HepG2 (cell line): ENCODE results near the gene ASGR1. TPM values are rescaled to one million over a fixed set of nuclear protein-coding genes. Genes with fewer than 3 reads are reported as not detected.

Experiments
- AFF4 ChIP-seq: sonication (generic); formaldehyde crosslinking; IDR thresholded peaks from 2 replicates; pipeline ENCODE4 v1.4.0; 2020; ENCODE audit warnings: missing genetic modification reagents
- ATF1 ChIP-seq: IDR thresholded peaks from 2 replicates; pipeline ENCODE4 v1.6.1; 2016; ENCODE audit warnings: mild to moderate bottlenecking, control low read depth
- DZIP1 ChIP-seq: sonication (generic); formaldehyde crosslinking; IDR thresholded peaks from 2 replicates; pipeline ENCODE4 v1.5.0; 2020; ENCODE audit warnings: mild to moderate bottlenecking, missing genetic modification reagents
- GTF2F1 ChIP-seq: fragments of 150-350 bp; IDR thresholded peaks from 2 replicates; pipeline ENCODE4 v1.6.1; 2014; ENCODE audit warnings: low read length
- HIVEP1 ChIP-seq: sonication (generic); formaldehyde crosslinking; IDR thresholded peaks from 2 replicates; pipeline ENCODE4 v1.4.0; 2020; ENCODE audit warnings: mild to moderate bottlenecking, missing genetic modification reagents
- KLF16 ChIP-seq, 2 experiments: sonication (generic) in 1 of 2; formaldehyde crosslinking in 1 of 2; IDR thresholded peaks; 2 replicates each; pipeline versions ENCODE4 v1.6.1 to v1.8.0; 2016 to 2023; ENCODE audit warnings: missing genetic modification reagents in 2 of 2, missing compliant biosample characterization in 1 of 2
- MED8 ChIP-seq: sonication (generic); formaldehyde crosslinking; IDR thresholded peaks from 2 replicates; pipeline ENCODE4 v1.8.1; 2023; ENCODE audit warnings: mild to moderate bottlenecking, missing genetic modification reagents; ENCODE audit not compliant: insufficient replicate concordance
- RBM39 ChIP-seq: fragments of 200-400 bp; formaldehyde crosslinking; IDR thresholded peaks from one replicate; pipeline ENCODE4 v1.6.1; 2018; ENCODE audit warnings: antibody characterized with exemption, mild to moderate bottlenecking, low read depth, low read length; ENCODE audit not compliant: poor library complexity, severe bottlenecking
- REPIN1 ChIP-seq: sonication (generic); formaldehyde crosslinking; IDR thresholded peaks from 2 replicates; pipeline ENCODE4 v1.8.0; 2022; ENCODE audit warnings: missing genetic modification reagents, low read depth, mild to moderate bottlenecking, borderline replicate concordance
- STAT6 ChIP-seq: sonication (generic); formaldehyde crosslinking; IDR thresholded peaks from 2 replicates; pipeline ENCODE4 v1.4.0; 2020; ENCODE audit warnings: missing genetic modification reagents, mild to moderate bottlenecking, borderline replicate concordance
- TAF15 ChIP-seq: fragments of 200-400 bp; formaldehyde crosslinking; IDR thresholded peaks from one replicate; pipeline ENCODE4 v1.6.1; 2018; ENCODE audit warnings: mild to moderate bottlenecking, low read depth, low read length; ENCODE audit not compliant: poor library complexity, severe bottlenecking
- TARDBP ChIP-seq: sonication (generic); formaldehyde crosslinking; IDR thresholded peaks from 2 replicates; pipeline ENCODE4 v1.8.0; 2022; ENCODE audit warnings: mild to moderate bottlenecking, missing genetic modification reagents
- TFAP4 ChIP-seq: sonication (generic); IDR thresholded peaks from 2 replicates; pipeline ENCODE4 v1.6.1; 2016; ENCODE audit warnings: low read depth, borderline replicate concordance
- TFE3 ChIP-seq: IDR thresholded peaks from 2 replicates; pipeline ENCODE4 v1.6.1; 2016
- ZBTB7A ChIP-seq: sonication (generic); formaldehyde crosslinking; IDR thresholded peaks from 2 replicates; pipeline ENCODE4 v1.8.0; 2022; ENCODE audit warnings: mild to moderate bottlenecking, missing genetic modification reagents
- ZMAT3 ChIP-seq: sonication (generic); formaldehyde crosslinking; conservative IDR thresholded peaks from 2 replicates; pipeline ENCODE4 v1.7.0; 2021; ENCODE audit warnings: missing genetic modification reagents
- ZNF253 ChIP-seq: sonication (generic); formaldehyde crosslinking; IDR thresholded peaks from 2 replicates; pipeline ENCODE4 v1.8.0; 2022; ENCODE audit warnings: mild to moderate bottlenecking, missing genetic modification reagents, borderline replicate concordance
- polyA plus RNA-seq, 8 experiments: library from polyadenylated mRNA; depleted of rRNA in 3 of 8; stranded (reverse) in 7 of 8; unstranded in 1 of 8; fragments of >200 nt; fragmentation: Illumina TruSeq in 4 of 8; extraction: Trizol in 4 of 8; gene quantifications; 2 replicates each; pipeline versions ENCODE4 v1.2.1 to v1.2.3, GENCODE V29; 2011 to 2016; ENCODE audit warnings: low read depth in 4 of 8, missing spikeins in 1 of 8, mixed read lengths in 1 of 8; ENCODE audit not compliant: insufficient read depth in 1 of 8
- total RNA-seq, 5 experiments: library from RNA; depleted of rRNA; stranded (reverse); fragments of >200 nt; fragmentation: Illumina TruSeq; extraction: Trizol; gene quantifications; 2 replicates each; pipeline ENCODE4 v1.2.3, GENCODE V29; 2016; ENCODE audit warnings: low read depth in 1 of 5

The ASGR1 gene
- total and polyA plus RNA-seq, 2 of the 13 experiments (the other 11 are each of a cell fraction or from before 2014, with no cell fraction given), result 353 to 796 TPM

GRCh38 chr17:7177954-7178477 lies 1.2 kb downstream of the ASGR1 start (continued):
- peak; percentile 90 for TF ChIP-seq AFF4 (CRISPR knock-in tag)
- TF ChIP-seq DZIP1, result 0 out of 2 replicates have a peak, but pooled peaks have one; percentile 25
- peak; percentile 76 for TF ChIP-seq ATF1 (CRISPR knock-in tag)
- peak; percentile 94 for TF ChIP-seq TFAP4
- peak; percentile 61; the same call in 1 of the 2 replicates for TF ChIP-seq REPIN1 (CRISPR knock-in tag)
- peak; percentile 51; the same call in 1 of the 2 replicates for TF ChIP-seq HIVEP1 (CRISPR knock-in tag)
- no peak for TF ChIP-seq GTF2F1
- no peak for TF ChIP-seq ZNF253 (CRISPR knock-in tag)
- peak; percentile 52; the same call in 1 of the 2 replicates for TF ChIP-seq TARDBP (CRISPR knock-in tag)
- TF ChIP-seq RBM39, result peak; percentile 18
- TF ChIP-seq TAF15, result no peak
- peak; percentile 56; the same call in 1 of the 2 replicates for TF ChIP-seq ZBTB7A (CRISPR knock-in tag)
- TF ChIP-seq KLF16 (CRISPR knock-in tag; IDR thresholded peaks at IDR 0.05), result peak in 1 of 2 experiments; percentile 56; a peak in 2 of 4 replicates
- TF ChIP-seq ZMAT3, result no peak
- peak; percentile 78 for TF ChIP-seq MED8
- TF ChIP-seq TFE3 (CRISPR knock-in tag), result peak; percentile 18; the same call in 1 of the 2 replicates
- TF ChIP-seq STAT6 (CRISPR knock-in tag), result no peak
